ENCODE data around the gene NBPF1.
"Not testable (repeated sequence)": the region's sequence is repeated elsewhere in the genome, so short reads cannot be mapped to it uniquely, and the experiment has no call there.

Gene NBPF1

DNA sequence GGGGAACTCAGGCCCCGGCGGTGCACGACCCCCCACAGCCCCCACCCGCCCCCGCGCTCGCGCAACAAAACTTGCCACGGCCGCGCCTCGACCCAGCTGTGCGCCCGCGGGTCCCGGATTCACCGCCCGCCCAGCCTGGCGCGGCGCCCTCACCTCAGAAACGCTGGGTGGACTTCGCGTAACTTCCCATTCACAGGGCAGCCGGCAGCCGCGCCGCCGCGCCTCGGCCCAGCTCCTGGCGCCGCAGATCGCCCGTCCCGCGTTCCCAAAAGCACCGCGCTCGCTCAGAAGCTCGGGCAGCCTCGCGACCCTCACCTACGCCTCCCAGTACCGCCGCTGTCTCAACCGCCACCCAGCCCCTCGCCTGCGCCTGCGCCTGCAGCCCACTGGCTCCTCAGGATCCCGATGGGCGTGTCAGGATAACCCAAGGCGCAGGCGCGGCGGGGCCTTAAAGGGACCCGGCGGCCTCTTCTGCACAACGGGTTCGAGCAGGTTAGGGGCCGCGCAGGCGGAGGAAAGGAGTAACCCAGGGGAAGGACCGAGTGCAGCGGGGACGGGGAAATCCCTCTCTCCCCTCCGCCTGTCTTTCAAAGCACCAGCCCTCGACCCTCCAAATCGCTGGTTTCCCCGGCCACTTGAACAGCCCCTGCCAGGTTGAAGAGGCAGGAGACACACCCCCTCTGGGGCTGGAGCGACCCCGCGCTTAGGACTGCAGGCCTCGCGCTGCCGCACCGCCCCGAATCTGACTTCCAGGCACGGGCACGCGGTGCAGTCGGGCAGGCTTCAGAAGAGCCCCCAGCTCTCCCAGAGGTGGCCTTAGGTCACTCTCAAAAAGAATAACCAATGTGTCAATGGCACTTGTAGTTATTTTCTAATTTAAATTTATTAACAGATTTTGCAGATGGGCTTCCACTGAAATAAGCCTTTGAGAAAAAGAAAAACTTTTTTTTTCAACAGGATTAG, at the start of gene NBPF1:
Gene NBPF1 (minus strand): TSS at position 380 of the 963 bp plus-strand sequence.
- DNase-seq: peak; percentile 84

GRCh38 chr1:16658234-16658633, 44.9 kb upstream of the NBPF1 start:
- DNase-seq: not testable (repeated sequence)

- not testable (repeated sequence) for DNase-seq
Observed at GRCh38 chr1:16656981-16657683, 43.8 kb upstream of the NBPF1 start.

DNA sequence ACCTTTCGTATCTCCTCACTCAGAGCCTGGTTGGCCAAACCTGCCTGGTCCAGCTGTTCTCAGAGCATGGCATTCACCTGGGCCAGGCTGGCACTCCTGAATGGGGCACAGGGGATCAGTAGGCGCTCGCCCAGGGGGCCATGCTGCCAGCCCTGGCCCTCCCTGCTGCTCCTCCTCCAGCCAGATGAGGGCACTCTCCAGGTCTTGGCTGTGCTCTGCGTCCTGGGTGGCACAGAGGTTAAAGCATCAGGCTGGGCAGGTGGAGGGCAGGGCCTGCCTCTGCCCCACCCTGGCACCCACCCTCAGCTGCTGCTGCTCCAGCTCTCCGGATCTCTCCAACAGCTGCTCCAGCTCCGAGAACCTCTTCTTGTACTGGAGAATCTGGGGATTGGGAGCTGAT, 43.2 kb upstream of the NBPF1 start:
- not testable (repeated sequence) for DNase-seq

GRCh38 chr1:16651560-16651959, 38.2 kb upstream of the NBPF1 start:
- not testable (repeated sequence) for DNase-seq

DNA sequence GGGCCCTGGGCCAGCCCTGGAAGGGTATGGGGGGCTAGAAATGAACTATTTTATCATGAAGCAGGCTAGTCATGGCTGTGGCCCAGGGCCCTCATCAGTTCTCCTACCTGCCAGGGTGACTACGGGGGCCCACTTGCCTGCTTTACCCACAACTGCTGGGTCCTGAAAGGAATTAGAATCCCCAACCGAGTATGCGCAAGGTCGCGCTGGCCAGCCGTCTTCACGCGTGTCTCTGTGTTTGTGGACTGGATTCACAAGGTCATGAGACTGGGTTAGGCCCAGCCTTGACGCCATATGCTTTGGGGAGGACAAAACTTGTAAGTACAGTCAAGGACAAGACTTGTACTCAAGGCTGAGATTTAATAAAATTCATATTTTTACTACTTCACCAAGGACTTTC, 36.6 kb upstream of the NBPF1 start:
- not testable (repeated sequence) for DNase-seq

DNA sequence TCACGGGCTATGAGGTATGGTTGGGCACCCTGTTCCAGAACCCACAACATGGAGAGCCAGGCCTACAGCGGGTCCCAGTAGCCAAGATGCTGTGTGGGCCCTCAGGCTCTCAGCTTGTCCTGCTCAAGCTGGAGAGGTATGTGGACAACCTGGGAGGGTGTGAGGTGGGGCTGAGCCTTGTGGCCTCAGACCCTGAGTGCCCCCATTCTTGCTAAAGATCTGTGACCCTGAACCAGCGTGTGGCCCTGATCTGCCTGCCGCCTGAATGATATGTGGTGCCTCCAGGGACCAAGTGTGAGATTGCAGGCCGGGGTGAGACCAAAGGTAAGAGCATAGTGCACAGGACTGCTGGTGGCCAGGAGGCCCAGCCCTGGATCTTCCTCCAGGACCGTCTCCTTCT, 36.0 kb upstream of the NBPF1 start:
- not testable (repeated sequence) for DNase-seq

DNA sequence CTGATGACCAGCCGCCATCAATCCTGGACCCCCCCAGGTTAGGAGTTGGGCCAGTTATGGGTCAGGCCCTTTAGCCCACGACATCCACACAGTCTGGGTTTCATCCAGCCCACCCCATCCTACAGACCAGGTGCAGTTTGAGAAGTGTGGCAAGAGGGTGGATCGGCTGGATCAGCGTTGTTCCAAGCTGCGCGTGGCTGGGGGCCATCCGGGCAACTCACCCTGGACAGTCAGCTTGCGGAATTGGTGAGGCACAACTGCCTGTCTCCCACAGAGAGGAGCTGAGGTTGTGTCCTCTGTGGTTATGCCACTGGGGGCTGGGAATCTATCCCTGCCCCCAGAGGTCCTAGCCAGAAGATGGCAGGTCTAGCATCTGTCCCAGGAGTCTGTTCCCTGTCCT, 35.4 kb upstream of the NBPF1 start:
- DNase-seq: not testable (repeated sequence)

- DNase-seq: not testable (repeated sequence)
Observed at GRCh38 chr1:16648250-16648649, 34.9 kb upstream of the NBPF1 start.

DNA sequence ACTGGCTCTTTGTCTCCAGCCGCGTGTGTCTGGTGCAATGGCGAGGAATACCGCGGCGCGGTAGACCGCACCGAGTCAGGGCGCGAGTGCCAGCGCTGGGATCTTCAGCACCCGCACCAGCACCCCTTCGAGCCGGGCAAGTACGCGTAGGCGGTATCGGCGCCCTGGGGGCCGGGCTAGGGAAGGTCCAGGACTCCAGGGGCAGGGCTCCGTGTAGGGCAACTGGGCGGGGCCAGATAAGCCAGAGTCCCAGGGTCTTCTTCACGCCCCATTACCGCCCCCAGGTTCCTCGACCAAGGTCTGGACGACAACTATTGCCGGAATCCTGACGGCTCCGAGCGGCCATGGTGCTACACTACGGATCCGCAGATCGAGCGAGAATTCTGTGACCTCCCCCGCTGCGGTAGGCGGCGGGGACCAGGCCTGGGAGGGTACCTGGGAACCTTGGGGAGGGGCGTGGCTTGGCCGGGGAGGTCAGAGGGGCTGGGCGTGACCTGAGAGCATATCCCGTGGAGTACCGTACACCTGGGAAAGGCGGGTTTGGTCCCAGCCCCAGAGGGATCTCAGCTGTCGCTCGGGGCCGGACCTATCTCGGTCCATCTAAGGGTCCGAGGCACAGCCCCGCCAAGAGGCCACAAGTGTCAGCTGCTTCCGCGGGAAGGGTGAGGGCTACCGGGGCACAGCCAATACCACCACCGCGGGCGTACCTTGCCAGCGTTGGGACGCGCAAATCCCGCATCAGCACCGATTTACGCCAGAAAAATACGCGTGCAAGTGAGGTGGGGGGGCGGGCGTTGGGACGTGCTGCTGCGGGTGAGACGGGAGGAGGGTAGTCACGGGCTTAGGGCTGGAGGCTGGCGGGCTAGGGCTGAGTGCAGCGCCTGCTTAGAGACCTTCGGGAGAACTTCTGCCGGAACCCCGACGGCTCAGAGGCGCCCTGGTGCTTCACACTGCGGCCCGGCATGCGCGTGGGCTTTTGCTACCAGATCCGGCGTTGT, 34.1 kb upstream of the NBPF1 start:
- peak; percentile 30 for DNase-seq

DNA sequence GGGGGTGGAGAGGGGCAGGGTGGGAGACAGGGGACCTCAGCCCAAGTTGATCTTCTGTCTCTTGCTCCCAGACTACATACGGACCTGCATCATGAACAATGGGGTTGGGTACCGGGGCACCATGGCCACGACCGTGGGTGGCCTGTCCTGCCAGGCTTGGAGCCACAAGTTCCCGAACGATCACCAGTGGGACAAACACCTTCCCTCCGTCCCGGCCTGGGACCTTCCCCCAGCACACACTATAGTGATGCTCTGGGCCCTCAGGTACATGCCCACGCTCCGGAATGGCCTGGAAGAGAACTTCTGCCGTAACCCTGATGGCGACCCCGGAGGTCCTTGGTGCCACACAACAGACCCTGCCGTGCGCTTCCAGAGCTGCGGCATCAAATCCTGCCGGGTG, 33.4 kb upstream of the NBPF1 start:
- not testable (repeated sequence) for DNase-seq

DNA sequence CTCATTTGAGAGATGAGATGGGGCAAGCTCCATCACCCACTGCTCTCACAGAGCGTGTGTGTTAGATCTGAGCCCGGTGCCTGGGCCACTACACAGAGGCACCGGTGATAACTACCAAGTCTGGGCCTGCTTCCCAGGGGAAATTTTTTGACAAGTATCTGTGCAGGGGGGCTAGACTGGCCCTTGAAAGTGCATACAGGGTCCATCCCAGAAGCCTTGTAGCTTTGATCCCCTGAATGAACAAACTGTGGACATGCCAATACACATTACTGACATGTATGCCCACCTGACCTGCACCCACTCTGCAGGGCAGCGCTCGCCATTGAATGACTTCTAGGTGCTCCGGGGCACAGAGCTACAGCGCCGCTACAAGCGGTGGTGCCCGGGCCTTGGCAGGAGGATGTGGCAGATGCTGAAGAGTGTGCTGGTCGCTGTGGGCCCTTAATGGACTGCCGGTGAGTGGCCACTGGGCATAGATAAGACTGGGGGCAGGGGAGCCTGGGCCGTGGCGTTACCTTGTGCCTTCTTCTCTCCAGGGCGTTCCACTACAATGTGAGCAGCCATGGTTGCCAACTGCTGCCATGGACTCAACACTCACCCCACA, 32.8 kb upstream of the NBPF1 start:
- DNase-seq: not testable (repeated sequence)

GRCh38 chr1:16645271-16646060, 32.1 kb upstream of the NBPF1 start:
- DNase-seq: peak; percentile 23

- DNase-seq: peak; percentile 97
Observed at GRCh38 chr1:16644482-16645270, 31.3 kb upstream of the NBPF1 start.

DNA sequence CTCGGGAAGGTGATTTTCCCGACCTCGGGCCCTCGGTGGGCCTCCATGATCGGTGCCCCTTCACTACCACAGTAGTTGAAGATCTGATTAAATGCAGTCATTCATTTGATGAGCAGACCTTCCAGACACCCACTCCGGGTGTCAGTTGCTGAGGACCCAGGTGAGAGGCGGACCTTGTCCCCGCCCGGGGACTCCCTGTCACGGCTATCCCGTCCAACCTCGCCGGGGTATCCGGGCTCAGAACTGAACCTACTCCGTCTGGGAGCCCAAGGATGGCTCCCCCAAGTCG, 30.8 kb upstream of the NBPF1 start:
- DNase-seq: no peak

GRCh38 chr1:16643476-16644192, 30.3 kb upstream of the NBPF1 start:
- DNase-seq: not testable (repeated sequence)

GRCh38 chr1:16643001-16643411, 29.6 kb upstream of the NBPF1 start:
- DNase-seq: not testable (repeated sequence)

DNA sequence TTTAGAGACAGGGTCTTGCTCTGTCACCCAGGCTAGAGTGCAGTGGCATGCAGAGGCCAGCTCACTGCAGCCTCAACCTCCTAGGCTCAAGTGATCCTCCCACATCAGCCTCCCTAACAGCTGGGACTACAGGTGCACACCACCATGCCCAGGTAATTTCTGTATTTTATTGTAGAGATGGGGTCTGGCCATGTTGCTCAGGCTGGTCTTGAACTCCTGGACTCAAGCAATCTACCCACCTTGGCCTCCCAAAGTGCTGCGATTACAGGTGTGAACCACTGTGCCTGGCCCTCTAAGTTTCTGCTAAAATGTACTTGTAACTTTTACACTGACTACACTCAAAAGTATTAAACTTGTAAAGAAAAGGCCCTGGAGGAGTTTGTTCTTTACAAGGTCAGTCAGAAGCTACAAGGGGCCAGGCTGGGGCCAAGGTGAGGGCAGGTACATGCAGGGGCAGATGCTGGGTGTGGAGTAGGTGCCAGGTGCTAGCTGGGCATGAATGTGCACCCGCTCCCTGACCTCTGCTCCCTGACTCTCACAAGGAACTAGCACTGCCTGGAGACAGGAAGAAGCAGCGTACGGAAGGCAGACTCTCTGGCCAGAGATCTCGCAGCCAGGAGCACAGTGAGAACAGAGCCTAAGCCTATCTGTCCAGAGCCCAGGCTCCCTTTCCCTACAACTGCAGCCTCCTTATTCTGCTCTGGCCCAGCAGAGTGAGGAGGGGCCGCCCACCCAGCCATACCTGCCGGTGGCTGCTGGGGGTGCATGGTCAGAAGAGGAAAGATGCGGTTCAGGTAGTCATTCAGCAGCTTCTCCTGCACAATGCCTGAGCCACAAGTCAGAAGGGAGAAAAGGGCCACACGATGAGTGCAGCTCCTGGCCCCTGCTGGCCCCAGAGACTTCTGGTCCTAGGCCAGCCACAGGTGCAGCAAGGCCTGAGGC, 28.9 kb upstream of the NBPF1 start:
- not testable (repeated sequence) for DNase-seq
